Stomach (tissue), 9 donors: ENCODE results near the gene GRB7. TPM values are rescaled to one million over a fixed set of nuclear protein-coding genes. Genes with fewer than 3 reads are reported as not detected.
"Not testable (repeated sequence)": the region's sequence is repeated elsewhere in the genome, so short reads cannot be mapped to it uniquely, and the experiment has no call there.

ENCODE experiments used
- DNase-seq, 2 donors: peaks; one replicate each; pipeline versions ENCODE4 v3.0.0 to v3.0.0-alpha.2; 2013 to 2019
- H3K27ac ChIP-seq, 5 donors: fragments of 200-600 bp in 4 of 5; sonication (generic) in 4 of 5; one replicate each; pipeline ENCODE4 v1.5.1; 2013 to 2019; ENCODE audit warnings: mild to moderate bottlenecking in 1 of 5, moderate library complexity in 1 of 5
- H3K27me3 ChIP-seq, 3 donors: fragments of 200-600 bp; sonication (generic); one replicate each; pipeline ENCODE4 v1.5.1; 2017 to 2019; ENCODE audit warnings: mixed run types in 1 of 3
- H3K36me3 ChIP-seq, 4 donors: fragments of 200-600 bp; sonication (generic); 1 replicate in 3 of 4; 2 replicates in 1 of 4; pipeline ENCODE4 v1.5.1; 2016 to 2019
- H3K4me1 ChIP-seq, 4 donors: fragments of 200-600 bp; sonication (generic); one replicate each; pipeline ENCODE4 v1.5.1; 2016 to 2019
- H3K4me3 ChIP-seq, 4 donors: fragments of 200-600 bp; sonication (generic) in 3 of 4; one replicate each; pipeline ENCODE4 v1.5.1; 2016 to 2019; ENCODE audit warnings: mild to moderate bottlenecking in 1 of 4
- H3K9me3 ChIP-seq, 4 donors: fragments of 200-600 bp; sonication (generic); one replicate each; pipeline ENCODE4 v1.5.1; 2016 to 2019
- CTCF ChIP-seq, 7 experiments: fragments of 450-650 bp in 4 of 7; fragments of 200-600 bp in 3 of 7; sonication (generic) in 3 of 7; IDR thresholded peaks; one replicate each; pipeline ENCODE4 v1.5.1; 2016 to 2019; ENCODE audit warnings: antibody characterized with exemption in 7 of 7, control low read depth in 2 of 7, mild to moderate bottlenecking in 1 of 7
- EP300 ChIP-seq: sonication (generic); formaldehyde crosslinking; IDR thresholded peaks from one replicate; pipeline ENCODE4 v1.6.1; 2017; ENCODE audit warnings: antibody characterized with exemption
- POLR2A ChIP-seq, 4 donors: fragments of 450-650 bp; IDR thresholded peaks; one replicate each; pipeline ENCODE4 v1.6.1; 2016; ENCODE audit warnings: antibody characterized with exemption in 4 of 4, control low read depth in 2 of 4, mild to moderate bottlenecking in 1 of 4, moderate library complexity in 1 of 4
- POLR2AphosphoS5 ChIP-seq, 3 donors: sonication (generic); formaldehyde crosslinking; IDR thresholded peaks; one replicate each; pipeline ENCODE4 v1.6.1; 2016; ENCODE audit warnings: antibody characterized with exemption in 3 of 3
- WGBS, 5 donors: extraction: QIAGEN DNeasy Blood & Tissue Kit in 3 of 5; methylation state at CpG; one replicate each; pipeline versions ENCODE4 v1.1.5 to v1.1.7; 2013 to 2018; 5-methylcytosine and 5-hydroxymethylcytosine counted together
- intact Hi-C: fragments of 100-400 bp; cut with DNase I; formaldehyde crosslinking; loops from one replicate; pipeline ENCODE4 v1.15.1; 2023; ENCODE audit warnings: low total_unique reads
- polyA plus RNA-seq, 3 donors: library from polyadenylated mRNA; stranded (reverse); fragments of 200-250 nt; gene quantifications; one replicate each; pipeline ENCODE4 v1.2.3, GENCODE V29; 2013
- total RNA-seq, 5 donors: library from RNA; depleted of rRNA; stranded (reverse); fragments of >200 nt; gene quantifications; one replicate each; pipeline versions ENCODE4 v1.1.0 to v1.2.3, GENCODE V29; 2014 to 2016
- donor health status: healthy with polysubstance abuse.
- donor health status: Bipolar disorder and iron deficiency.
- donor health status: healthy.

The GRB7 gene
- total and polyA plus RNA-seq, 8 donors: 2.3 to 43.9 (median 23.0) TPM

GRCh38 chr17:39724731-39725130 lies 13.0 kb upstream of the GRB7 start:
- intact Hi-C loops: no loop called here
- no peaks in the 10 kb centered on the region for H3K9me3 ChIP-seq
- no peak overlapping the region for H3K27ac ChIP-seq
- peaks cover 9 to 29% (median 15%) of the 10 kb centered on the region in 4 donors for H3K4me1 ChIP-seq
- peaks cover 23 to 94% (median 86%) of the 10 kb centered on the region in 4 donors for H3K36me3 ChIP-seq
- H3K4me3 ChIP-seq: no peak overlapping the region
- no peaks in the 10 kb centered on the region for H3K27me3 ChIP-seq
- TF ChIP-seq POLR2A (IDR thresholded peaks at IDR 0.05) (no peak), EP300 (no peak)
- DNase-seq: no peak
- 91 to 96% (median 93%) methylated on average over 10 to 13 of the region's 13 CpGs for WGBS, 5 donors

- WGBS, 5 donors: 82 to 100% (median 95%) methylated on average over 1 of the region's 1 CpG
- intact Hi-C loops, H3K27ac ChIP-seq, H3K4me3 ChIP-seq, DNase-seq, H3K9me3 ChIP-seq, H3K27me3 ChIP-seq: not testable (repeated sequence)
- Histone ChIP-seq H3K36me3 (peaks cover 22 to 82% (median 75%) of the 10 kb centered on the region in 4 donors), H3K4me1 (peaks cover 10 to 32% (median 25%) of the 10 kb centered on the region in 4 donors)
Measured at GRCh38 chr17:39725923-39726322, 11.8 kb upstream of the GRB7 start.

GRCh38 chr17:39726617-39727016 lies 11.1 kb upstream of the GRB7 start:
- DNase-seq: no peak
- 80 to 88% (median 86%) methylated on average over 6 to 9 of the region's 9 CpGs for WGBS, 5 donors
- intact Hi-C loops: no loop called here
- H3K27ac ChIP-seq: no peak overlapping the region
- peaks cover 22 to 78% (median 71%) of the 10 kb centered on the region in 4 donors for H3K36me3 ChIP-seq
- H3K27me3 ChIP-seq: no peaks in the 10 kb centered on the region
- TF ChIP-seq CTCF (IDR thresholded peaks at IDR 0.05) (no peak), EP300 (no peak), POLR2AphosphoS5 (IDR thresholded peaks at IDR 0.05) (no peak), POLR2A (IDR thresholded peaks at IDR 0.05) (no peak)
- H3K4me3 ChIP-seq: no peak overlapping the region
- no peaks in the 10 kb centered on the region for H3K9me3 ChIP-seq
- peaks cover 10 to 36% (median 26%) of the 10 kb centered on the region in 4 donors for H3K4me1 ChIP-seq

DNA sequence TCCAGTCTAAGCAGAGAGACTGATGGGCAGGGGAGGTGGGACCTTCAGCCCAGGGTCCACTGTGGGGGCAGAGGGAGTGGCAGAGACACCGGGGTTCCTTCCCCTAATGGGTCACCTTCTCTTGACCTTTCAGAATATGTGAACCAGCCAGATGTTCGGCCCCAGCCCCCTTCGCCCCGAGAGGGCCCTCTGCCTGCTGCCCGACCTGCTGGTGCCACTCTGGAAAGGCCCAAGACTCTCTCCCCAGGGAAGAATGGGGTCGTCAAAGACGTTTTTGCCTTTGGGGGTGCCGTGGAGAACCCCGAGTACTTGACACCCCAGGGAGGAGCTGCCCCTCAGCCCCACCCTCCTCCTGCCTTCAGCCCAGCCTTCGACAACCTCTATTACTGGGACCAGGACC lies 10.2 kb upstream of the GRB7 start:
- Histone ChIP-seq H3K36me3 (peaks cover 22 to 69% (median 63%) of the 10 kb centered on the region in 4 donors), H3K9me3 (no peaks in the 10 kb centered on the region), H3K27me3 (no peaks in the 10 kb centered on the region), H3K4me1 (peaks cover 10 to 36% (median 26%) of the 10 kb centered on the region in 4 donors), H3K4me3 (no peak overlapping the region), H3K27ac (no peak overlapping the region)
- no peak for TF ChIP-seq POLR2AphosphoS5 (IDR thresholded peaks at IDR 0.05)
- TF ChIP-seq CTCF (IDR thresholded peaks at IDR 0.05): no peak
- TF ChIP-seq EP300: no peak
- no peak for TF ChIP-seq POLR2A (IDR thresholded peaks at IDR 0.05)
- intact Hi-C loops: no loop called here
- DNase-seq: peak in 1 of 2 donors; percentile 5
- WGBS, 5 donors: 64 to 76% (median 68%) methylated on average over 9 to 10 of the region's 10 CpGs

GRCh38 chr17:39729280-39729851 lies 8.4 kb upstream of the GRB7 start:
- H3K27ac ChIP-seq: peak overlapping the region; percentile 92 to 97 (median 95)
- no peak for TF ChIP-seq CTCF (IDR thresholded peaks at IDR 0.05)
- TF ChIP-seq POLR2AphosphoS5 (IDR thresholded peaks at IDR 0.05): no peak
- TF ChIP-seq EP300: no peak
- TF ChIP-seq POLR2A (IDR thresholded peaks at IDR 0.05): no peak
- H3K4me3 ChIP-seq: peak overlapping the region; percentile 65 to 94 (median 67)
- DNase-seq: no peak
- intact Hi-C loops: no loop called here
- whole genome bisulfite sequencing, 5 donors: 58 to 70% (median 67%) methylated on average over 6 of the region's 6 CpGs
- peaks cover 22 to 50% (median 48%) of the 10 kb centered on the region in 4 donors for H3K36me3 ChIP-seq
- H3K4me1 ChIP-seq: peaks cover 10 to 36% (median 23%) of the 10 kb centered on the region in 4 donors
- H3K27me3 ChIP-seq: no peaks in the 10 kb centered on the region
- H3K9me3 ChIP-seq: no peaks in the 10 kb centered on the region
